ENCODE results near the gene ZDHHC14.

The ZDHHC14 gene

GRCh38 chr6:157625764-157626163 is 244.8 kb downstream of the ZDHHC14 start:
- DNase-seq (ENCODE audit: low read depth), result no peak

GRCh38 chr6:157627195-157627966 is 246.4 kb downstream of the ZDHHC14 start:
- no peak for DNase-seq (ENCODE audit: low read depth)

- DNase-seq (ENCODE audit: low read depth), result no peak
Measured at GRCh38 chr6:157628463-157628862, 247.5 kb downstream of the ZDHHC14 start.

GRCh38 chr6:157629220-157629619 is 248.2 kb downstream of the ZDHHC14 start:
- no peak for DNase-seq (ENCODE audit: low read depth)

- no peak for DNase-seq (ENCODE audit: low read depth)
Measured at GRCh38 chr6:157630463-157631080, 249.6 kb downstream of the ZDHHC14 start.

- no peak for DNase-seq (ENCODE audit: low read depth)
Measured at GRCh38 chr6:157631412-157631811, 250.4 kb downstream of the ZDHHC14 start.

GRCh38 chr6:157631838-157632614 is 251.0 kb downstream of the ZDHHC14 start:
- no peak for DNase-seq (ENCODE audit: low read depth)

- no peak for DNase-seq (ENCODE audit: low read depth)
Measured at GRCh38 chr6:157632821-157633220, 251.8 kb downstream of the ZDHHC14 start.

- no peak for DNase-seq (ENCODE audit: low read depth)
Measured at GRCh38 chr6:157634546-157634945, 253.6 kb downstream of the ZDHHC14 start.

GRCh38 chr6:157635388-157636244 is 254.6 kb downstream of the ZDHHC14 start:
- DNase-seq (ENCODE audit: low read depth), result no peak

GRCh38 chr6:157637516-157637915 is 256.5 kb downstream of the ZDHHC14 start:
- DNase-seq (ENCODE audit: low read depth), result no peak

GRCh38 chr6:157637941-157638662 is 257.1 kb downstream of the ZDHHC14 start:
- DNase-seq (ENCODE audit: low read depth), result no peak

- DNase-seq (ENCODE audit: low read depth), result no peak
Measured at GRCh38 chr6:157638779-157639178, 257.8 kb downstream of the ZDHHC14 start.

- no peak for DNase-seq (ENCODE audit: low read depth)
Measured at GRCh38 chr6:157640746-157641451, 259.9 kb downstream of the ZDHHC14 start.

- DNase-seq (ENCODE audit: low read depth), result no peak
Measured at GRCh38 chr6:157641837-157642236, 260.8 kb downstream of the ZDHHC14 start.

GRCh38 chr6:157642736-157643135 is 261.7 kb downstream of the ZDHHC14 start:
- DNase-seq (ENCODE audit: low read depth), result no peak

GRCh38 chr6:157644043-157644810 is 263.2 kb downstream of the ZDHHC14 start:
- DNase-seq (ENCODE audit: low read depth), result no peak

- no peak for DNase-seq (ENCODE audit: low read depth)
Measured at GRCh38 chr6:157645201-157645795, 264.3 kb downstream of the ZDHHC14 start.

GRCh38 chr6:157646012-157646411 is 265.0 kb downstream of the ZDHHC14 start:
- no peak for DNase-seq (ENCODE audit: low read depth)

All from stimulated activated CD8-positive, alpha-beta memory T cell treated with anti-CD3 and anti-CD28 coated beads, Interleukin-15, amount 100 ng/mL, for 24 hours (primary cell).